ENCODE data around the gene ACBD4.

ACBD4 gene

GRCh38 chr17:45103269-45103795 is 32.2 kb upstream of the ACBD4 start:
- TF ChIP-seq TEAD4 (IDR thresholded peaks at IDR 0.05) (no peak), CREB1 (IDR thresholded peaks at IDR 0.05; ENCODE audit: low read depth) (no peak), USF1 (IDR thresholded peaks at IDR 0.05) (no peak), CEBPB (IDR thresholded peaks at IDR 0.05) (no peak), EP300 (IDR thresholded peaks at IDR 0.05; ENCODE audit: borderline replicate concordance) (no peak), TCF12 (IDR thresholded peaks at IDR 0.05; ENCODE audit: low read depth) (no peak), REST (IDR thresholded peaks at IDR 0.05; ENCODE audit: low read depth) (no peak), RAD21 (IDR thresholded peaks at IDR 0.05; ENCODE audit: low read depth) (no peak), FOXM1 (IDR thresholded peaks at IDR 0.05; ENCODE audit: borderline replicate concordance, low read depth) (no peak), YY1 (IDR thresholded peaks at IDR 0.05; ENCODE audit: low read depth) (no peak), NFIC (IDR thresholded peaks at IDR 0.05) (no peak), ZBTB7A (IDR thresholded peaks at IDR 0.05; ENCODE audit: low read depth) (no peak), EGR1 (IDR thresholded peaks at IDR 0.05) (no peak), MAX (IDR thresholded peaks at IDR 0.05) (no peak)

- TF ChIP-seq EGR1 (IDR thresholded peaks at IDR 0.05) = no peak
- no peak for TF ChIP-seq TEAD4 (IDR thresholded peaks at IDR 0.05)
- no peak for TF ChIP-seq FOXM1 (IDR thresholded peaks at IDR 0.05; ENCODE audit: borderline replicate concordance, low read depth)
- no peak for TF ChIP-seq EP300 (IDR thresholded peaks at IDR 0.05; ENCODE audit: borderline replicate concordance)
- no peak for TF ChIP-seq CREB1 (IDR thresholded peaks at IDR 0.05; ENCODE audit: low read depth)
- no peak for TF ChIP-seq TCF12 (IDR thresholded peaks at IDR 0.05; ENCODE audit: low read depth)
- no peak for TF ChIP-seq USF1 (IDR thresholded peaks at IDR 0.05)
- no peak for TF ChIP-seq RAD21 (IDR thresholded peaks at IDR 0.05; ENCODE audit: low read depth)
- TF ChIP-seq NFIC (IDR thresholded peaks at IDR 0.05) = no peak
- TF ChIP-seq CEBPB (IDR thresholded peaks at IDR 0.05) = no peak
- no peak for TF ChIP-seq TAF1 (IDR thresholded peaks at IDR 0.05; ENCODE audit: low read depth)
- no peak for TF ChIP-seq ZBTB7A (IDR thresholded peaks at IDR 0.05; ENCODE audit: low read depth)
- no peak for TF ChIP-seq MAX (IDR thresholded peaks at IDR 0.05)
- no peak for TF ChIP-seq REST (IDR thresholded peaks at IDR 0.05; ENCODE audit: low read depth)
- TF ChIP-seq YY1 (IDR thresholded peaks at IDR 0.05; ENCODE audit: low read depth) = no peak
These were observed 31.5 kb upstream of the ACBD4 start for GRCh38 chr17:45104029-45104428.

- TF ChIP-seq CREB1 (IDR thresholded peaks at IDR 0.05; ENCODE audit: low read depth) (no peak), RAD21 (IDR thresholded peaks at IDR 0.05; ENCODE audit: low read depth) (no peak), FOXM1 (IDR thresholded peaks at IDR 0.05; ENCODE audit: borderline replicate concordance, low read depth) (no peak), YY1 (IDR thresholded peaks at IDR 0.05; ENCODE audit: low read depth) (no peak)
These were observed 31.0 kb upstream of the ACBD4 start for GRCh38 chr17:45104497-45104896.

GRCh38 chr17:45104907-45105624 is 30.4 kb upstream of the ACBD4 start:
- no peak for TF ChIP-seq USF1 (IDR thresholded peaks at IDR 0.05)
- no peak for TF ChIP-seq TCF12 (IDR thresholded peaks at IDR 0.05; ENCODE audit: low read depth)

GRCh38 chr17:45106096-45106495 is 29.4 kb upstream of the ACBD4 start:
- no peak for TF ChIP-seq TCF12 (IDR thresholded peaks at IDR 0.05; ENCODE audit: low read depth)
- TF ChIP-seq CEBPB (IDR thresholded peaks at IDR 0.05) = no peak
- TF ChIP-seq CREB1 (IDR thresholded peaks at IDR 0.05; ENCODE audit: low read depth) = no peak
- TF ChIP-seq FOXM1 (IDR thresholded peaks at IDR 0.05; ENCODE audit: borderline replicate concordance, low read depth) = no peak
- TF ChIP-seq EGR1 (IDR thresholded peaks at IDR 0.05) = no peak
- TF ChIP-seq RAD21 (IDR thresholded peaks at IDR 0.05; ENCODE audit: low read depth) = no peak
- TF ChIP-seq ZBTB7A (IDR thresholded peaks at IDR 0.05; ENCODE audit: low read depth) = no peak
- TF ChIP-seq NFIC (IDR thresholded peaks at IDR 0.05) = no peak
- no peak for TF ChIP-seq REST (IDR thresholded peaks at IDR 0.05; ENCODE audit: low read depth)
- TF ChIP-seq USF1 (IDR thresholded peaks at IDR 0.05) = no peak
- TF ChIP-seq TEAD4 (IDR thresholded peaks at IDR 0.05) = no peak
- no peak for TF ChIP-seq TAF1 (IDR thresholded peaks at IDR 0.05; ENCODE audit: low read depth)
- TF ChIP-seq MAX (IDR thresholded peaks at IDR 0.05) = no peak
- no peak for TF ChIP-seq YY1 (IDR thresholded peaks at IDR 0.05; ENCODE audit: low read depth)
- TF ChIP-seq EP300 (IDR thresholded peaks at IDR 0.05; ENCODE audit: borderline replicate concordance) = no peak

All from Ishikawa (cell line).